ENCODE results near the gene TWIST1. TPM values are rescaled to one million over a fixed set of nuclear protein-coding genes. Genes with fewer than 3 reads are reported as not detected.

TWIST1 gene
- total RNA-seq, 1 experiment from 2014 or later, result not detected

DNA sequence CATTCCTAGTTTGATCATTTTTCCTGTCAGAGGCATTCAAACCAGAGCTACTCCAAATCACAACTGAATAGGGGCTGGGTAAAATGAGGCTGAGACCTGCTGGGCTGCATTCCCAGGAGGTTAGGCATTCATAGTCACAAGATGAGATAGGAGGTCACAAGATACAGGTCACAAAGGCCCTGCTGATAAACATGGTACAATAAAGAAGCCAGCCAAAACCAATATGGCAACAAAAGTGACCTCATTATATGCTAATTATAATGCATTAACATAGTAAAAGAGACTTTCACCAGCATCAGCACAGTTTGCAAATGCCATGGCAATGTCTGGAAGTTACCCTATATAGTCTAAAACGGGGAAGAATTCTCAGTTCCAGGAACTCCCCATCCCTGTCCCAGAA is 37.3 kb downstream of the TWIST1 start:
- Histone ChIP-seq H2BK5ac (ENCODE audit: insufficient read length, low read length) (no peak overlapping the region), H4K8ac (replicated peaks; ENCODE audit: insufficient read length, low read depth, low read length) (no peak overlapping the region), H3K23me2 (ENCODE audit: insufficient read length, low read depth, low read length, poor library complexity, severe bottlenecking) (no peaks in the 10 kb centered on the region), H2BK120ac (ENCODE audit: low read depth, low read length, poor library complexity, severe bottlenecking) (peak overlapping the region; percentile 24), H3K27ac (ENCODE audit: insufficient read length, low read depth, low read length) (peak overlapping the region; percentile 6), H3K56ac (ENCODE audit: insufficient read length, low read depth, low read length) (no peak overlapping the region), H3K18ac (ENCODE audit: insufficient read length, low read depth, low read length) (no peak overlapping the region), H3K9me3 (ENCODE audit: control insufficient read depth, low read depth, low read length) (no peaks in the 10 kb centered on the region), H3K4me1 (ENCODE audit: insufficient read depth, low read length) (no peaks in the 10 kb centered on the region; the same call in 1 of the 2 replicates), H2BK20ac (ENCODE audit: low read depth, low read length, poor library complexity, severe bottlenecking) (no peak overlapping the region), H2AFZ (ENCODE audit: low read length) (no peak overlapping the region), H2BK12ac (ENCODE audit: insufficient read length, low read depth, low read length) (no peak overlapping the region), H3K23ac (ENCODE audit: insufficient read length, low read depth, low read length) (no peak overlapping the region), H4K20me1 (ENCODE audit: control insufficient read depth, insufficient read depth, insufficient read length) (no peaks in the 10 kb centered on the region), H3K9ac (ENCODE audit: extremely low read depth, insufficient read length, low read length) (no peak overlapping the region), H3K14ac (ENCODE audit: insufficient read depth, low read length) (no peak overlapping the region), H3K79me2 (ENCODE audit: insufficient read depth, low read length) (no peaks in the 10 kb centered on the region), H3K4ac (ENCODE audit: low read depth, low read length) (no peak overlapping the region), H2BK15ac (ENCODE audit: low read depth, low read length) (no peak overlapping the region), H3K27me3 (ENCODE audit: insufficient read depth, low read length) (no peaks in the 10 kb centered on the region), H4K91ac (ENCODE audit: insufficient read length, low read depth, low read length) (no peak overlapping the region), H2AK5ac (ENCODE audit: insufficient read length, low read length) (no peak overlapping the region), H3K79me1 (ENCODE audit: insufficient read depth, low read depth, low read length, poor library complexity, severe bottlenecking) (no peaks in the 10 kb centered on the region), H3T11ph (ENCODE audit: low read length) (no peak overlapping the region), H4K5ac (ENCODE audit: insufficient read length, low read depth, low read length) (no peak overlapping the region), H3K4me2 (ENCODE audit: insufficient read depth, insufficient read length, low read length) (no peak overlapping the region)
- DNase-seq, result no peak
- peak overlapping the region; percentile 16 to 44 (median 20); a peak in 5 of 7 replicates for H3K27ac Mint-ChIP-seq
- H3K36me3 Mint-ChIP-seq (ENCODE audit: insufficient read depth in 1 of 3, low read depth in 3 of 3), result no peaks in the 10 kb centered on the region
- WGBS (ENCODE audit: extremely low coverage, insufficient read length, low lambda C conversion rate), result no CpG with 5 or more reads among the region's 1 CpG
- TF ChIP-seq, protein P1, sequence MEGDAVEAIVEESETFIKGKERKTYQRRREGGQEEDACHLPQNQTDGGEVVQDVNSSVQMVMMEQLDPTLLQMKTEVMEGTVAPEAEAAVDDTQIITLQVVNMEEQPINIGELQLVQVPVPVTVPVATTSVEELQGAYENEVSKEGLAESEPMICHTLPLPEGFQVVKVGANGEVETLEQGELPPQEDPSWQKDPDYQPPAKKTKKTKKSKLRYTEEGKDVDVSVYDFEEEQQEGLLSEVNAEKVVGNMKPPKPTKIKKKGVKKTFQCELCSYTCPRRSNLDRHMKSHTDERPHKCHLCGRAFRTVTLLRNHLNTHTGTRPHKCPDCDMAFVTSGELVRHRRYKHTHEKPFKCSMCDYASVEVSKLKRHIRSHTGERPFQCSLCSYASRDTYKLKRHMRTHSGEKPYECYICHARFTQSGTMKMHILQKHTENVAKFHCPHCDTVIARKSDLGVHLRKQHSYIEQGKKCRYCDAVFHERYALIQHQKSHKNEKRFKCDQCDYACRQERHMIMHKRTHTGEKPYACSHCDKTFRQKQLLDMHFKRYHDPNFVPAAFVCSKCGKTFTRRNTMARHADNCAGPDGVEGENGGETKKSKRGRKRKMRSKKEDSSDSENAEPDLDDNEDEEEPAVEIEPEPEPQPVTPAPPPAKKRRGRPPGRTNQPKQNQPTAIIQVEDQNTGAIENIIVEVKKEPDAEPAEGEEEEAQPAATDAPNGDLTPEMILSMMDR (conservative IDR thresholded peaks at IDR 0.05), result no peak
- no peaks in the 10 kb centered on the region for H3K27me3 Mint-ChIP-seq (ENCODE audit: low read depth)
- no peaks in the 10 kb centered on the region for H3K9me3 Mint-ChIP-seq
- H3K4me1 Mint-ChIP-seq, result peaks cover 14% of the 10 kb centered on the region in 2 experiments
- H3K4me3 Mint-ChIP-seq, result no peak overlapping the region
